Astrocyte (in vitro differentiated cells and primary cell): Measurements from ENCODE around the gene IKZF2. TPM values are rescaled to one million over a fixed set of nuclear protein-coding genes. Genes with fewer than 3 reads are reported as not detected.

Experiments
- DNase-seq: peaks from one replicate; pipeline ENCODE4 v3.0.0-alpha.2; 2010; ENCODE audit warnings: low read depth
- FAIRE-seq: peaks from 2 replicates; lab custom pipeline; 2011; peaks lifted over from hg19 to GRCh38; lab: Jason Lieb, UNC
- H2AFZ ChIP-seq: 2 replicates; pipeline ENCODE4 v1.6.0; 2012; ENCODE audit warnings: low read depth, low read length, inconsistent platforms
- H3K27ac ChIP-seq: 2 replicates; pipeline ENCODE4 v1.5.1; 2011; ENCODE audit warnings: low read depth, low read length, inconsistent platforms
- H3K27me3 ChIP-seq: 2 replicates; pipeline ENCODE4 v1.6.0; 2011; ENCODE audit warnings: low read length, inconsistent platforms; ENCODE audit not compliant: insufficient read depth
- H3K36me3 ChIP-seq: 2 replicates; pipeline ENCODE4 v1.5.1; 2011; ENCODE audit warnings: low read length, inconsistent platforms; ENCODE audit not compliant: insufficient read depth
- H3K4me1 ChIP-seq: 2 replicates; pipeline ENCODE4 v1.5.1; 2011; ENCODE audit warnings: low read length, inconsistent platforms; ENCODE audit not compliant: insufficient read depth
- H3K4me2 ChIP-seq: 2 replicates; pipeline ENCODE4 v1.6.0; 2012; ENCODE audit warnings: low read length, inconsistent platforms
- H3K4me3 ChIP-seq: 2 replicates; pipeline ENCODE4 v1.5.1; 2011; ENCODE audit warnings: low read depth, mild to moderate bottlenecking, low read length, inconsistent platforms; ENCODE audit not compliant: insufficient read depth
- H3K79me2 ChIP-seq: 2 replicates; pipeline ENCODE4 v1.6.0; 2012; ENCODE audit warnings: mild to moderate bottlenecking, low read length, inconsistent platforms; ENCODE audit not compliant: insufficient read depth
- H3K9ac ChIP-seq: 2 replicates; pipeline ENCODE4 v1.6.0; 2012; ENCODE audit warnings: mild to moderate bottlenecking, low read length, inconsistent platforms
- H3K9me3 ChIP-seq: 2 replicates; pipeline ENCODE4 v1.5.1; 2012; ENCODE audit warnings: low read depth, mild to moderate bottlenecking, low read length, inconsistent platforms; ENCODE audit not compliant: insufficient read depth
- H4K20me1 ChIP-seq: 2 replicates; pipeline ENCODE4 v1.6.0; 2012; ENCODE audit warnings: low read length, inconsistent platforms; ENCODE audit not compliant: insufficient read depth
- H3K27ac Mint-ChIP-seq: one replicate; pipeline ENCODE4 v1.8.0; 2021; ENCODE audit warnings: mild to moderate bottlenecking, mixed read lengths; ENCODE audit not compliant: unreplicated experiment
- H3K27me3 Mint-ChIP-seq: one replicate; pipeline ENCODE4 v1.8.0; 2021; ENCODE audit warnings: low read depth, mixed read lengths; ENCODE audit not compliant: unreplicated experiment
- H3K36me3 Mint-ChIP-seq: one replicate; pipeline ENCODE4 v1.8.0; 2021; ENCODE audit warnings: low read depth, mixed read lengths; ENCODE audit not compliant: unreplicated experiment
- H3K4me1 Mint-ChIP-seq: one replicate; pipeline ENCODE4 v1.8.0; 2021; ENCODE audit warnings: low read depth, mixed read lengths; ENCODE audit not compliant: unreplicated experiment
- H3K4me3 Mint-ChIP-seq: one replicate; pipeline ENCODE4 v1.8.0; 2021; ENCODE audit warnings: mild to moderate bottlenecking, moderate library complexity, mixed read lengths; ENCODE audit not compliant: unreplicated experiment
- H3K9me3 Mint-ChIP-seq: one replicate; pipeline ENCODE4 v1.8.0; 2021; ENCODE audit warnings: mild to moderate bottlenecking, mixed read lengths; ENCODE audit not compliant: unreplicated experiment
- CTCF ChIP-seq: IDR thresholded peaks from 2 replicates; pipeline ENCODE4 v1.5.1; 2011; ENCODE audit warnings: low read depth, mild to moderate bottlenecking, inconsistent platforms, low read length, moderate library complexity; ENCODE audit not compliant: insufficient read depth
- EZH2 ChIP-seq: IDR thresholded peaks from 2 replicates; pipeline ENCODE4 v1.6.1; 2012; ENCODE audit warnings: mild to moderate bottlenecking, low read length, inconsistent platforms; ENCODE audit not compliant: insufficient read depth
- total RNA-seq: library from RNA; stranded (reverse); gene quantifications from 2 replicates; pipeline ENCODE4 v1.2.1, GENCODE V29; 2021

The IKZF2 gene
- total RNA-seq, 1 donor from 2014 or later = 15.5 TPM

GRCh38 chr2:213162516-213163118, 11.2 kb upstream of the IKZF2 start:
- Histone ChIP-seq H3K27ac (peak overlapping the region; percentile 35), H3K4me2 (peak overlapping the region; percentile 22), H3K36me3 (no peaks in the 10 kb centered on the region), H3K27me3 (no peaks in the 10 kb centered on the region), H3K9me3 (no peaks in the 10 kb centered on the region), H4K20me1 (no peaks in the 10 kb centered on the region), H2AFZ (no peak overlapping the region), H3K4me3 (no peak overlapping the region), H3K79me2 (no peaks in the 10 kb centered on the region), H3K4me1 (peaks cover 14% of the 10 kb centered on the region), H3K9ac (no peak overlapping the region)
- H3K27ac Mint-ChIP-seq = peak overlapping the region; percentile 85
- no peak overlapping the region for H3K4me3 Mint-ChIP-seq
- peaks cover 2% of the 10 kb centered on the region for H3K36me3 Mint-ChIP-seq
- H3K27me3 Mint-ChIP-seq = no peaks in the 10 kb centered on the region
- peak; percentile 56 for DNase-seq
- FAIRE-seq = peak; percentile 70
- H3K9me3 Mint-ChIP-seq = no peaks in the 10 kb centered on the region
- H3K4me1 Mint-ChIP-seq = peaks cover 13% of the 10 kb centered on the region
- TF ChIP-seq EZH2 = no peak
- TF ChIP-seq CTCF = no peak

- H3K27me3 ChIP-seq = no peaks in the 10 kb centered on the region
- peak overlapping the region; percentile 18 for H2AFZ ChIP-seq
- no peaks in the 10 kb centered on the region for H4K20me1 ChIP-seq
- H3K4me1 Mint-ChIP-seq = peaks cover 13% of the 10 kb centered on the region
- peak overlapping the region; percentile 35 for H3K27ac ChIP-seq
- DNase-seq (peak; percentile 75), FAIRE-seq (peak; percentile 82)
- no peak overlapping the region for H3K9ac ChIP-seq
- peak overlapping the region; percentile 22 for H3K4me2 ChIP-seq
- no peaks in the 10 kb centered on the region for H3K79me2 ChIP-seq
- TF ChIP-seq EZH2 (no peak), CTCF (no peak)
- no peaks in the 10 kb centered on the region for H3K36me3 ChIP-seq
- H3K4me3 Mint-ChIP-seq = no peak overlapping the region
- no peak overlapping the region for H3K4me3 ChIP-seq
- H3K36me3 Mint-ChIP-seq = peaks cover 2% of the 10 kb centered on the region
- H3K4me1 ChIP-seq = peaks cover 14% of the 10 kb centered on the region
- no peaks in the 10 kb centered on the region for H3K9me3 Mint-ChIP-seq
- no peaks in the 10 kb centered on the region for H3K27me3 Mint-ChIP-seq
- H3K27ac Mint-ChIP-seq = peak overlapping the region; percentile 85
- no peaks in the 10 kb centered on the region for H3K9me3 ChIP-seq
These were observed 10.5 kb upstream of the IKZF2 start for GRCh38 chr2:213161759-213162515.

- Histone ChIP-seq H3K79me2 (no peaks in the 10 kb centered on the region), H3K4me3 (no peak overlapping the region), H2AFZ (no peak overlapping the region), H3K9me3 (no peaks in the 10 kb centered on the region), H3K9ac (no peak overlapping the region), H3K4me1 (peaks cover 14% of the 10 kb centered on the region), H3K36me3 (no peaks in the 10 kb centered on the region), H3K27me3 (no peaks in the 10 kb centered on the region), H4K20me1 (no peaks in the 10 kb centered on the region), H3K27ac (no peak overlapping the region), H3K4me2 (no peak overlapping the region)
- TF ChIP-seq CTCF (no peak), EZH2 (no peak)
- H3K27me3 Mint-ChIP-seq = no peaks in the 10 kb centered on the region
- peaks cover 2% of the 10 kb centered on the region for H3K36me3 Mint-ChIP-seq
- no peaks in the 10 kb centered on the region for H3K9me3 Mint-ChIP-seq
- H3K4me1 Mint-ChIP-seq = peaks cover 13% of the 10 kb centered on the region
- FAIRE-seq (no peak), DNase-seq (no peak)
- H3K27ac Mint-ChIP-seq = no peak overlapping the region
- H3K4me3 Mint-ChIP-seq = no peak overlapping the region
These were observed 8.4 kb upstream of the IKZF2 start for GRCh38 chr2:213159768-213160167.
